K562 (cell line): ENCODE measurements around the gene NECAP2. TPM values are rescaled to one million over a fixed set of nuclear protein-coding genes. Genes with fewer than 3 reads are reported as not detected.

Source experiments
- ATAC-seq: fragments of 200-7000 bp; cut with Tn5 transposase; 3 replicates; pipeline ENCODE4 v1.9.1; 2020; ENCODE audit warnings: moderate library complexity
- BruUV-seq: library from RNA; stranded (reverse); fragments of 400-500 nt; replicated peaks from 2 replicates; lab custom pipeline; 2021; lab: Mats Ljungman, UMichigan
- CTCF ChIA-PET: fragments of 300-600 bp; formaldehyde crosslinking; extraction: SDS; loops from one replicate; lab custom pipeline; 2021; ENCODE audit warnings: low intra/inter-chr PET ratio; lab: Yijun Ruan, JAX
- POLR2A ChIA-PET: fragments of 300-600, 350-650 bp; sonication (Branson Sonifier 250); formaldehyde crosslinking; extraction: SDS; loops from one replicate; lab custom pipeline; 2021; ENCODE audit warnings: antibody characterized with exemption, inconsistent platforms; lab: Yijun Ruan, JAX
- DNase-seq, 4 experiments: peaks; one replicate each; pipeline versions ENCODE4 v3.0.0 to v3.0.0-alpha.2; 2011 to 2018; ENCODE audit warnings: low spot score in 3 of 4, mixed read lengths in 3 of 4; ENCODE audit errors: extremely low read depth in 1 of 4
- FAIRE-seq: peaks from 2 replicates; lab custom pipeline; 2011; peaks lifted over from hg19 to GRCh38; lab: Jason Lieb, UNC
- H2AFZ ChIP-seq: 2 replicates; pipeline ENCODE4 v1.6.0; 2011; ENCODE audit warnings: low read depth, low read length, control low read depth, inconsistent platforms
- H3K27ac ChIP-seq: fragments of 200-600 bp; 3 replicates; pipeline ENCODE4 v1.8.0; 2011; ENCODE audit warnings: low read depth, mild to moderate bottlenecking, control low read depth, inconsistent platforms, low read length, moderate library complexity, mixed read lengths; ENCODE audit errors: extremely low read depth
- H3K27me3 ChIP-seq, 2 experiments: fragments of 300-600 bp in 1 of 2; 2 replicates in 1 of 2; 3 replicates in 1 of 2; pipeline versions ENCODE4 v1.6.0 to v1.8.0; 2011; ENCODE audit warnings: inconsistent platforms in 2 of 2, low read length in 2 of 2, mild to moderate bottlenecking in 1 of 2, mixed read lengths in 1 of 2, moderate library complexity in 1 of 2; ENCODE audit not compliant: control insufficient read depth in 2 of 2, insufficient read depth in 2 of 2
- H3K36me3 ChIP-seq: fragments of 300-600 bp; 3 replicates; pipeline ENCODE4 v1.8.0; 2011; ENCODE audit warnings: mild to moderate bottlenecking, low read length, inconsistent platforms; ENCODE audit not compliant: control insufficient read depth, insufficient read depth
- H3K4me1 ChIP-seq, 2 experiments: fragments of 200-600 bp in 1 of 2; replicated peaks in 1 of 2; 2 replicates in 1 of 2; 3 replicates in 1 of 2; pipeline versions ENCODE4 v1.5.1 to v1.8.0; 2011; ENCODE audit warnings: inconsistent platforms in 2 of 2, low read length in 2 of 2, mild to moderate bottlenecking in 1 of 2, mixed read lengths in 1 of 2, moderate library complexity in 1 of 2; ENCODE audit not compliant: control insufficient read depth in 2 of 2, insufficient read depth in 2 of 2
- H3K4me2 ChIP-seq: 2 replicates; pipeline ENCODE4 v1.6.1; 2011; ENCODE audit warnings: low read length, control low read depth, inconsistent platforms, mixed read lengths; ENCODE audit not compliant: insufficient read depth
- H3K4me3 ChIP-seq: fragments of 200-600 bp; sonication (generic), shearing (Covaris generic); 2 replicates; pipeline ENCODE4 v1.5.1; 2016; ENCODE audit warnings: control low read depth, inconsistent platforms
- H3K79me2 ChIP-seq: fragments of 200-600 bp; 3 replicates; pipeline ENCODE4 v1.8.0; 2011; ENCODE audit warnings: low read length, inconsistent platforms; ENCODE audit not compliant: control insufficient read depth, insufficient read depth
- H3K9ac ChIP-seq, 2 experiments: 2 replicates each; pipeline versions ENCODE4 v1.6.0 to v1.6.1; 2011; ENCODE audit warnings: low read depth in 2 of 2, low read length in 2 of 2, control low read depth in 1 of 2, inconsistent platforms in 1 of 2, mild to moderate bottlenecking in 1 of 2, mixed read lengths in 1 of 2; ENCODE audit not compliant: insufficient read depth in 1 of 2
- H3K9me1 ChIP-seq: one replicate; pipeline ENCODE4 v1.6.0; 2011; ENCODE audit warnings: inconsistent platforms, mild to moderate bottlenecking, low read length, moderate library complexity; ENCODE audit not compliant: control insufficient read depth, insufficient read depth
- H3K9me3 ChIP-seq: replicated peaks from 2 replicates; pipeline ENCODE4 v1.5.1; 2011; ENCODE audit warnings: low read depth, low read length, inconsistent platforms; ENCODE audit not compliant: control insufficient read depth, insufficient read depth
- H4K20me1 ChIP-seq: replicated peaks from 2 replicates; pipeline ENCODE4 v1.6.1; 2011; ENCODE audit warnings: low read length, inconsistent platforms, mixed read lengths; ENCODE audit not compliant: control insufficient read depth, insufficient read depth
- ARID2 ChIP-seq: fragments of 450-650 bp; IDR thresholded peaks from 2 replicates; pipeline ENCODE4 v1.6.1; 2017; ENCODE audit warnings: antibody characterized with exemption, mild to moderate bottlenecking
- ELK1 ChIP-seq: sonication (generic); formaldehyde crosslinking; IDR thresholded peaks from 2 replicates; pipeline ENCODE4 v1.8.1; 2022; ENCODE audit warnings: missing genetic modification reagents
- GATAD2A ChIP-seq: fragments of 450-650 bp; IDR thresholded peaks from 2 replicates; pipeline ENCODE4 v1.6.1; 2017
- HCFC1 ChIP-seq: IDR thresholded peaks from 2 replicates; pipeline ENCODE4 v1.6.1; 2012; ENCODE audit warnings: low read depth, low read length, improper control_type of control experiment
- MCM7 ChIP-seq, 2 experiments: fragments of 450-650 bp; IDR thresholded peaks; 2 replicates each; pipeline ENCODE4 v1.6.1; 2016 to 2018
- MIER1 ChIP-seq: fragments of 450-650 bp; IDR thresholded peaks from 2 replicates; pipeline ENCODE4 v1.6.1; 2016; ENCODE audit warnings: antibody characterized with exemption, mild to moderate bottlenecking, low read depth
- NBN ChIP-seq: fragments of 450-650 bp; IDR thresholded peaks from 2 replicates; pipeline ENCODE4 v1.6.1; 2016; ENCODE audit warnings: low read depth, mild to moderate bottlenecking
- NONO ChIP-seq, 2 experiments: fragments of 200-400 bp in 1 of 2; fragments of 450-650 bp in 1 of 2; formaldehyde crosslinking in 1 of 2; IDR thresholded peaks; 2 replicates each; pipeline ENCODE4 v1.6.1; 2017; ENCODE audit warnings: low read depth in 2 of 2, mild to moderate bottlenecking in 2 of 2, moderate library complexity in 2 of 2, low read length in 1 of 2
- PATZ1 ChIP-seq: fragments of 250-450 bp; sonication (Bioruptor Pico); IDR thresholded peaks from 2 replicates; pipeline ENCODE4 v1.5.0; 2020; ENCODE audit warnings: mild to moderate bottlenecking, borderline replicate concordance
- PHB2 ChIP-seq: fragments of 450-650 bp; IDR thresholded peaks from 2 replicates; pipeline ENCODE4 v1.6.1; 2017; ENCODE audit warnings: low read depth
- RNF219 ChIP-seq: fragments of 250-450 bp; sonication (Bioruptor Pico); IDR thresholded peaks from 2 replicates; pipeline ENCODE4 v1.5.0; 2022; ENCODE audit warnings: mild to moderate bottlenecking
- SMARCA4 ChIP-seq: fragments of 450-650 bp; IDR thresholded peaks from 2 replicates; pipeline ENCODE4 v1.6.1; 2016
- SRSF7 ChIP-seq: fragments of 200-400 bp; formaldehyde crosslinking; optimal IDR thresholded peaks from 2 replicates; pipeline ENCODE3; 2017; ENCODE audit warnings: mild to moderate bottlenecking, low read depth, low read length
- ZNF507 ChIP-seq: conservative IDR thresholded peaks from 2 replicates; pipeline ENCODE4 v1.6.1; 2017; ENCODE audit warnings: missing genetic modification characterization, missing compliant biosample characterization
- WGBS: fragments of 100-300 bp; shearing (Covaris generic); methylation state at CpG from one replicate; pipeline ENCODE4 v1.1.6; 2016; ENCODE audit warnings: low coverage, mixed read lengths; ENCODE audit not compliant: insufficient coverage; ENCODE audit errors: missing lambda C conversion rate; 5-methylcytosine and 5-hydroxymethylcytosine counted together
- in situ Hi-C: fragments of 300-500 bp; cut with MboI; formaldehyde crosslinking; loops from 4 replicates; pipeline ENCODE4 v1.15.0; 2018; ENCODE audit warnings: inconsistent platforms, mixed read lengths
- intact Hi-C: fragments of 100-400 bp; cut with micrococcal nuclease; formaldehyde crosslinking; loops from 2 replicates; pipeline ENCODE4 v1.14.2; 2022
- polyA plus RNA-seq, 8 experiments: library from polyadenylated mRNA; depleted of rRNA in 4 of 8; stranded (reverse) in 5 of 8; unstranded in 3 of 8; fragments of >200 nt; fragmentation: Nextera tagmentation in 2 of 8; fragmentation: Illumina TruSeq in 1 of 8; extraction: Ambion mirVana in 2 of 8; extraction: Trizol in 1 of 8; gene quantifications; 2 replicates each; pipeline versions ENCODE4 v1.2.1 to v1.2.3, GENCODE V29; 2011 to 2014; ENCODE audit warnings: inconsistent platforms in 1 of 8, missing spikeins in 1 of 8
- total RNA-seq, 7 experiments: library from RNA; depleted of rRNA in 6 of 7; stranded (reverse); fragments of >200 nt in 6 of 7; fragmentation: Illumina TruSeq in 2 of 7; extraction: Trizol in 2 of 7; gene quantifications; 2 replicates each; pipeline versions ENCODE4 v1.2.1 to v1.2.3, GENCODE V29; 2011 to 2021; ENCODE audit warnings: low replicate concordance in 1 of 7

The NECAP2 gene
- total and polyA plus RNA-seq, 9 of the 15 experiments (the other 6 are each of a cell fraction or from before 2014, with no cell fraction given) = 22.7 to 107 (median 79.2) TPM

DNA sequence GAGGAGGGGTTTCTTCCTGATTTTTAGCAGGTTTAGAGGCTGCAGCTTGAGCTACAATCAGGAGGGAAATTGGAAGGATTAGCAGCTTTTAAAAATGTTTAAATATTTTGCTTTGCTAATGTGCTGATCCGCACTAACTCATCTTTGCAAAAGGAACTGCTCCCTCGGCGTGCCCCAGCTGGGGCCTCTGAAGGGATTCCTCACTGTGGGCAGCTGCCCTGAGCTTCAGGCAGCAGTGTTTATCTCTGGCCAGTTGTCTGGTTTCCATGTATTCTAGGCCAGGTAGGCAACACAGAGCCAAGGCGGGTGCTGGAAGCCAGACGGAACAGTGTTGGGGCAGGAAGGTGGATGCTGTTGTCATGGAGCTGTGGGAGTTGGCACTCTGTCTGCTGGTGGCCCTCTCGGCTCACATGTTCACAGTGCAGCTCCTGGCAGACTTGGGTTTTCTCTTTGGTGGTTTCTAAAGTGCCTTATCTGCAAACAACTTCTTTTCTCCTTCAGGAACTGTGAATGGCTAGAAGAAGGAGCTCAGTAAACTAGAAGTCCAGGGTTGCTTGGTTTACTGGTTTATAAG lies 18.9 kb downstream of the NECAP2 start:
- ATAC-seq (no peak), DNase-seq (no peak), FAIRE-seq (no peak)
- in situ Hi-C loops = no loop called here
- CTCF ChIA-PET = no interaction called here
- H3K9me1 ChIP-seq = peaks cover 3% of the 10 kb centered on the region
- 92% methylated on average over 6 of the region's 6 CpGs for WGBS
- H3K27ac ChIP-seq = no peak overlapping the region
- H2AFZ ChIP-seq = no peak overlapping the region
- H3K79me2 ChIP-seq = no peaks in the 10 kb centered on the region
- no peak overlapping the region for H3K4me3 ChIP-seq
- peak overlapping the region in 1 of 2 experiments; percentile 29; a peak in 1 of 4 replicates for H3K9ac ChIP-seq
- peaks cover 84% of the 10 kb centered on the region for H3K36me3 ChIP-seq
- POLR2A ChIA-PET = interaction anchor here (0.6 to 1.3 kb wide), 8 partner anchors 8 to 34 kb away, joined by 3 to 6 read pairs (median 3); partner anchors contain the start of gene NECAP2
- H3K4me2 ChIP-seq = no peak overlapping the region
- TF ChIP-seq ELK1 = no peak
- no peak for TF ChIP-seq HCFC1
- TF ChIP-seq MIER1 = no peak
- TF ChIP-seq SRSF7 = no peak
- no peak for TF ChIP-seq GATAD2A
- TF ChIP-seq NBN = no peak
- TF ChIP-seq RNF219 = no peak
- TF ChIP-seq ARID2 = no peak
- TF ChIP-seq SMARCA4 = no peak
- TF ChIP-seq MCM7 (IDR thresholded peaks at IDR 0.05) = no peak
- TF ChIP-seq ZNF507 (tag) = no peak
- no peak for TF ChIP-seq PHB2
- no peak for TF ChIP-seq PATZ1 (CRISPR knock-in tag)
- no peak for TF ChIP-seq NONO (IDR thresholded peaks at IDR 0.05; ENCODE audit: low read depth in 2 of 2, low read length in 1 of 2)
- H3K9me3 ChIP-seq = no peaks in the 10 kb centered on the region
- no peaks in the 10 kb centered on the region for H3K27me3 ChIP-seq
- intact Hi-C loops = no loop called here
- no peaks in the 10 kb centered on the region for H3K4me1 ChIP-seq
- BruUV-seq = TSS peak; percentile 38
- no peaks in the 10 kb centered on the region for H4K20me1 ChIP-seq
